Spleen (tissue), 11 donors: Measurements from ENCODE around the gene SDK1. TPM values are rescaled to one million over a fixed set of nuclear protein-coding genes. Genes with fewer than 3 reads are reported as not detected.

Experiments used
- DNase-seq: peaks from one replicate; pipeline ENCODE4 v3.0.0-alpha.2; 2020
- H3K27ac ChIP-seq, 8 donors: fragments of 200-600 bp; sonication (generic) in 7 of 8; 1 replicate in 4 of 8; 2 replicates in 4 of 8; pipeline versions ENCODE4 v1.5.0 to v1.8.0; 2016 to 2021; ENCODE audit warnings: inconsistent platforms in 4 of 8, mild to moderate bottlenecking in 4 of 8, moderate library complexity in 1 of 8
- H3K27me3 ChIP-seq, 7 donors: fragments of 200-600 bp; sonication (generic) in 6 of 7; replicated peaks in 1 of 7; 1 replicate in 4 of 7; 2 replicates in 3 of 7; pipeline versions ENCODE4 v1.5.0 to v1.8.0; 2016 to 2021; ENCODE audit warnings: inconsistent platforms in 3 of 7, mild to moderate bottlenecking in 1 of 7
- H3K36me3 ChIP-seq, 6 donors: fragments of 200-600 bp; sonication (generic) in 5 of 6; 1 replicate in 4 of 6; 2 replicates in 2 of 6; pipeline versions ENCODE4 v1.5.0 to v1.8.0; 2016 to 2021; ENCODE audit warnings: inconsistent platforms in 2 of 6
- H3K4me1 ChIP-seq, 6 donors: fragments of 200-600 bp; sonication (generic) in 5 of 6; 1 replicate in 3 of 6; 2 replicates in 3 of 6; pipeline versions ENCODE4 v1.5.0 to v1.8.0; 2016 to 2021; ENCODE audit warnings: inconsistent platforms in 3 of 6
- H3K4me3 ChIP-seq, 8 donors: fragments of 200-600 bp; sonication (generic) in 7 of 8; 1 replicate in 4 of 8; 2 replicates in 4 of 8; pipeline versions ENCODE4 v1.5.0 to v1.8.0; 2016 to 2021; ENCODE audit warnings: inconsistent platforms in 4 of 8, mild to moderate bottlenecking in 4 of 8, moderate library complexity in 2 of 8
- H3K9me3 ChIP-seq, 8 donors: fragments of 200-600 bp; sonication (generic) in 7 of 8; 1 replicate in 4 of 8; 2 replicates in 4 of 8; pipeline versions ENCODE4 v1.5.0 to v1.8.0; 2016 to 2021; ENCODE audit warnings: inconsistent platforms in 4 of 8
- CTCF ChIP-seq, 11 experiments: fragments of 200-600 bp in 7 of 11; fragments of 450-650 bp in 4 of 11; sonication (generic) in 4 of 11; IDR thresholded peaks in 8 of 11; conservative IDR thresholded peaks in 3 of 11; 1 replicate in 7 of 11; 2 replicates in 4 of 11; pipeline versions ENCODE4 v1.4.0 to v1.8.0; 2016 to 2021; ENCODE audit warnings: antibody characterized with exemption in 11 of 11, inconsistent platforms in 4 of 11, mild to moderate bottlenecking in 1 of 11
- POLR2A ChIP-seq, 3 donors: fragments of 450-650 bp; IDR thresholded peaks; one replicate each; pipeline ENCODE4 v1.5.1; 2017; ENCODE audit warnings: antibody characterized with exemption in 3 of 3, mild to moderate bottlenecking in 1 of 3
- POLR2AphosphoS5 ChIP-seq, 3 donors: sonication (generic); formaldehyde crosslinking; IDR thresholded peaks; one replicate each; pipeline ENCODE4 v1.5.1; 2017; ENCODE audit warnings: antibody characterized with exemption in 3 of 3
- WGBS, 5 donors: extraction: QIAGEN DNeasy Blood & Tissue Kit in 3 of 5; methylation state at CpG; one replicate each; pipeline versions ENCODE4 v1.1.5 to v1.1.7; 2013 to 2018; 5-methylcytosine and 5-hydroxymethylcytosine counted together
- intact Hi-C: fragments of 100-400 bp; cut with DNase I; formaldehyde crosslinking; loops from one replicate; pipeline ENCODE4 v1.15.0; 2023; ENCODE audit warnings: low total_unique reads
- polyA plus RNA-seq, 3 donors: library from polyadenylated mRNA; stranded (reverse); fragments of 200-250 nt; gene quantifications; one replicate each; pipeline ENCODE4 v1.2.1, GENCODE V29; 2013
- total RNA-seq, 7 donors: library from RNA; depleted of rRNA in 3 of 7; stranded (reverse); fragments of >200 nt in 3 of 7; fragmentation: NEBNext Ultra II Directional in 4 of 7; extraction: Animal tissue kit (Norgen Biotek cat#: 25700) in 4 of 7; gene quantifications; one replicate each; pipeline versions ENCODE4 v1.1.0 to v1.2.1, GENCODE V29; 2016 to 2021
- donor health status: healthy with polysubstance abuse.
- donor health status: DM: no; HTN: no; CAD: no; lungs with moderate emphysema.
- donor health status: DM: no; HTN: no; CAD: no.
- donor health status: Bipolar disorder and iron deficiency.
- donor health status: healthy.
- donor health status: DM: no; HTN: no; CAD: no.
- donor health status: DM: yes; HTN: yes; CAD: no.

The SDK1 gene
- total and polyA plus RNA-seq, 10 donors: 3.2 to 54.1 (median 35.1) TPM

GRCh38 chr7:4143511-4144171, 842.6 kb downstream of the SDK1 start:
- peaks cover 0 to 17% (median 6%) of the 10 kb centered on the region in 6 donors for H3K4me1 ChIP-seq
- H3K4me3 ChIP-seq: no peak overlapping the region
- peaks cover 0 to 22% (median 0%) of the 10 kb centered on the region in 7 donors for H3K27me3 ChIP-seq
- WGBS, 5 donors: 85 to 93% (median 89%) methylated on average over 16 to 27 of the region's 27 CpGs
- peak; percentile 41 for DNase-seq
- H3K9me3 ChIP-seq: no peaks in the 10 kb centered on the region
- intact Hi-C loops: no loop called here
- peaks cover 0 to 28% (median 0%) of the 10 kb centered on the region in 6 donors for H3K36me3 ChIP-seq
- TF ChIP-seq POLR2A (IDR thresholded peaks at IDR 0.05) (no peak), POLR2AphosphoS5 (IDR thresholded peaks at IDR 0.05) (no peak), CTCF (IDR thresholded peaks at IDR 0.05 in 8 of 11, conservative IDR thresholded peaks at IDR 0.05 in 3 of 11) (no peak)
- H3K27ac ChIP-seq: no peak overlapping the region

GRCh38 chr7:4144172-4144701, 843.2 kb downstream of the SDK1 start:
- peaks cover 0 to 17% (median 6%) of the 10 kb centered on the region in 6 donors for H3K4me1 ChIP-seq
- DNase-seq: peak; percentile 60
- peak overlapping the region in 4 of 8 donors; percentile 2 to 36 (median 11) for H3K4me3 ChIP-seq
- peak overlapping the region in 1 of 8 donors; percentile 0 for H3K27ac ChIP-seq
- H3K36me3 ChIP-seq: peaks cover 0 to 32% (median under 1%) of the 10 kb centered on the region in 6 donors
- peaks cover 0 to 22% (median 0%) of the 10 kb centered on the region in 7 donors for H3K27me3 ChIP-seq
- 31 to 45% (median 37%) methylated on average over 9 to 20 of the region's 20 CpGs for WGBS, 5 donors
- no peak for TF ChIP-seq POLR2AphosphoS5 (IDR thresholded peaks at IDR 0.05)
- TF ChIP-seq POLR2A (IDR thresholded peaks at IDR 0.05): no peak
- no peak for TF ChIP-seq CTCF (IDR thresholded peaks at IDR 0.05 in 8 of 11, conservative IDR thresholded peaks at IDR 0.05 in 3 of 11)
- intact Hi-C loops: no loop called here
- H3K9me3 ChIP-seq: no peaks in the 10 kb centered on the region

GRCh38 chr7:4144811-4145510, 843.9 kb downstream of the SDK1 start:
- no peak for TF ChIP-seq POLR2A (IDR thresholded peaks at IDR 0.05)
- no peak for TF ChIP-seq POLR2AphosphoS5 (IDR thresholded peaks at IDR 0.05)
- no peak for TF ChIP-seq CTCF (IDR thresholded peaks at IDR 0.05 in 8 of 11, conservative IDR thresholded peaks at IDR 0.05 in 3 of 11)
- peaks cover 0 to 17% (median 6%) of the 10 kb centered on the region in 6 donors for H3K4me1 ChIP-seq
- peaks cover 0 to 22% (median 0%) of the 10 kb centered on the region in 7 donors for H3K27me3 ChIP-seq
- intact Hi-C loops: no loop called here
- WGBS, 5 donors: 12 to 22% (median 17%) methylated on average over 25 of the region's 25 CpGs
- peaks cover 0 to 37% (median 2%) of the 10 kb centered on the region in 6 donors for H3K36me3 ChIP-seq
- DNase-seq: peak; percentile 75
- no peaks in the 10 kb centered on the region for H3K9me3 ChIP-seq
- H3K27ac ChIP-seq: peak overlapping the region in 1 of 8 donors; percentile 0
- peak overlapping the region in 4 of 8 donors; percentile 2 to 36 (median 11) for H3K4me3 ChIP-seq

- intact Hi-C loops: no loop called here
- H3K36me3 ChIP-seq: peaks cover 0 to 37% (median 2%) of the 10 kb centered on the region in 6 donors
- H3K9me3 ChIP-seq: no peaks in the 10 kb centered on the region
- no peak overlapping the region for H3K4me3 ChIP-seq
- TF ChIP-seq POLR2A (IDR thresholded peaks at IDR 0.05) (no peak), POLR2AphosphoS5 (IDR thresholded peaks at IDR 0.05) (no peak), CTCF (IDR thresholded peaks at IDR 0.05 in 8 of 11, conservative IDR thresholded peaks at IDR 0.05 in 3 of 11) (no peak)
- no peak for DNase-seq
- H3K27me3 ChIP-seq: peaks cover 0 to 22% (median 0%) of the 10 kb centered on the region in 7 donors
- H3K27ac ChIP-seq: no peak overlapping the region
- WGBS, 5 donors: 88 to 93% (median 89%) methylated on average over 11 to 14 of the region's 14 CpGs
- peaks cover 0 to 17% (median 6%) of the 10 kb centered on the region in 6 donors for H3K4me1 ChIP-seq
These were observed 844.5 kb downstream of the SDK1 start for GRCh38 chr7:4145576-4145975.
